ENCODE measurements around the gene PLAC8L1. TPM values are rescaled to one million over a fixed set of nuclear protein-coding genes. Genes with fewer than 3 reads are reported as not detected.

The PLAC8L1 gene
- total and polyA plus RNA-seq, 4 donors = 0.39 to 2.4 (median 2.1) TPM; not detected in 1

- H3K36me3 ChIP-seq (ENCODE audit: control insufficient read depth, insufficient read depth, low read length) = no peaks in the 10 kb centered on the region
- no peaks in the 10 kb centered on the region for H3K4me1 ChIP-seq (ENCODE audit: control insufficient read depth, insufficient read depth, low read length)
- no peak overlapping the region for H3K27ac ChIP-seq (ENCODE audit: low read depth, low read length)
- no peak for DNase-seq (ENCODE audit: low read depth in 4 of 6, low spot score in 6 of 6)
- no peaks in the 10 kb centered on the region for H3K9me3 ChIP-seq (ENCODE audit: control insufficient read depth, insufficient read depth, low read length)
- no peak overlapping the region for H3K4me3 ChIP-seq (ENCODE audit: low read depth, low read length)
- WGBS (ENCODE audit: insufficient coverage) = no CpG with 5 or more reads among the region's 3 CpGs
- H3K27me3 ChIP-seq (ENCODE audit: control insufficient read depth, insufficient read depth, low read length) = no peaks in the 10 kb centered on the region
Measured at GRCh38 chr5:146088098-146088497, 17.3 kb downstream of the PLAC8L1 start.

- Histone ChIP-seq H3K27me3 (ENCODE audit: control insufficient read depth, insufficient read depth, low read length) (no peaks in the 10 kb centered on the region), H3K27ac (ENCODE audit: low read depth, low read length) (no peak overlapping the region), H3K9me3 (ENCODE audit: control insufficient read depth, insufficient read depth, low read length) (no peaks in the 10 kb centered on the region), H3K4me1 (ENCODE audit: control insufficient read depth, insufficient read depth, low read length) (no peaks in the 10 kb centered on the region), H3K36me3 (ENCODE audit: control insufficient read depth, insufficient read depth, low read length) (no peaks in the 10 kb centered on the region), H3K4me3 (ENCODE audit: low read depth, low read length) (no peak overlapping the region)
- no peak for DNase-seq (ENCODE audit: low read depth in 4 of 6, low spot score in 6 of 6)
- WGBS (ENCODE audit: insufficient coverage) = 90% methylated on average over 3 of the region's 4 CpGs
Measured at GRCh38 chr5:146084376-146084775, 21.0 kb downstream of the PLAC8L1 start.

- WGBS (ENCODE audit: insufficient coverage) = no CpG with 5 or more reads among the region's 3 CpGs
- Histone ChIP-seq H3K27me3 (ENCODE audit: control insufficient read depth, insufficient read depth, low read length) (no peaks in the 10 kb centered on the region), H3K27ac (ENCODE audit: low read depth, low read length) (no peak overlapping the region)
Measured at GRCh38 chr5:146082798-146083197, 22.6 kb downstream of the PLAC8L1 start.

GRCh38 chr5:146081556-146081955 is 23.8 kb downstream of the PLAC8L1 start:
- 71% methylated on average over 4 of the region's 6 CpGs for WGBS (ENCODE audit: insufficient coverage)
- DNase-seq (ENCODE audit: low read depth in 4 of 6, low spot score in 6 of 6) = peak in 2 of 6 donors; percentile 49 to 66
- Histone ChIP-seq H3K27me3 (ENCODE audit: control insufficient read depth, insufficient read depth, low read length) (no peaks in the 10 kb centered on the region), H3K27ac (ENCODE audit: low read depth, low read length) (no peak overlapping the region), H3K4me3 (ENCODE audit: low read depth, low read length) (no peak overlapping the region), H3K36me3 (ENCODE audit: control insufficient read depth, insufficient read depth, low read length) (no peaks in the 10 kb centered on the region), H3K9me3 (ENCODE audit: control insufficient read depth, insufficient read depth, low read length) (no peaks in the 10 kb centered on the region), H3K4me1 (ENCODE audit: control insufficient read depth, insufficient read depth, low read length) (no peaks in the 10 kb centered on the region)

More at GRCh38 chr5:146082798-146083197, 22.6 kb downstream of the PLAC8L1 start:
- no peaks in the 10 kb centered on the region for H3K4me1 ChIP-seq (ENCODE audit: control insufficient read depth, insufficient read depth, low read length)
- H3K4me3 ChIP-seq (ENCODE audit: low read depth, low read length) = no peak overlapping the region
- no peaks in the 10 kb centered on the region for H3K36me3 ChIP-seq (ENCODE audit: control insufficient read depth, insufficient read depth, low read length)
- DNase-seq (ENCODE audit: low read depth in 4 of 6, low spot score in 6 of 6) = no peak
- H3K9me3 ChIP-seq (ENCODE audit: control insufficient read depth, insufficient read depth, low read length) = no peaks in the 10 kb centered on the region

- no peaks in the 10 kb centered on the region for H3K4me1 ChIP-seq (ENCODE audit: control insufficient read depth, insufficient read depth, low read length)
- WGBS (ENCODE audit: insufficient coverage) = 69% methylated on average over 2 of the region's 7 CpGs
- H3K9me3 ChIP-seq (ENCODE audit: control insufficient read depth, insufficient read depth, low read length) = no peaks in the 10 kb centered on the region
- DNase-seq (ENCODE audit: low read depth in 4 of 6, low spot score in 6 of 6) = no peak
- no peaks in the 10 kb centered on the region for H3K36me3 ChIP-seq (ENCODE audit: control insufficient read depth, insufficient read depth, low read length)
- no peak overlapping the region for H3K27ac ChIP-seq (ENCODE audit: low read depth, low read length)
- no peak overlapping the region for H3K4me3 ChIP-seq (ENCODE audit: low read depth, low read length)
- no peaks in the 10 kb centered on the region for H3K27me3 ChIP-seq (ENCODE audit: control insufficient read depth, insufficient read depth, low read length)
Measured at GRCh38 chr5:146079695-146080373, 25.5 kb downstream of the PLAC8L1 start.

GRCh38 chr5:146078566-146078965 is 26.8 kb downstream of the PLAC8L1 start:
- H3K4me3 ChIP-seq (ENCODE audit: low read depth, low read length) = no peak overlapping the region
- H3K4me1 ChIP-seq (ENCODE audit: control insufficient read depth, insufficient read depth, low read length) = no peaks in the 10 kb centered on the region
- H3K36me3 ChIP-seq (ENCODE audit: control insufficient read depth, insufficient read depth, low read length) = no peaks in the 10 kb centered on the region
- 71% methylated on average over 1 of the region's 2 CpGs for WGBS (ENCODE audit: insufficient coverage)
- H3K9me3 ChIP-seq (ENCODE audit: control insufficient read depth, insufficient read depth, low read length) = no peaks in the 10 kb centered on the region
- H3K27ac ChIP-seq (ENCODE audit: low read depth, low read length) = no peak overlapping the region
- DNase-seq (ENCODE audit: low read depth in 4 of 6, low spot score in 6 of 6) = no peak
- no peaks in the 10 kb centered on the region for H3K27me3 ChIP-seq (ENCODE audit: control insufficient read depth, insufficient read depth, low read length)

- Histone ChIP-seq H3K4me3 (ENCODE audit: low read depth, low read length) (no peak overlapping the region), H3K4me1 (ENCODE audit: control insufficient read depth, insufficient read depth, low read length) (no peaks in the 10 kb centered on the region), H3K9me3 (ENCODE audit: control insufficient read depth, insufficient read depth, low read length) (no peaks in the 10 kb centered on the region), H3K27ac (ENCODE audit: low read depth, low read length) (no peak overlapping the region), H3K27me3 (ENCODE audit: control insufficient read depth, insufficient read depth, low read length) (no peaks in the 10 kb centered on the region), H3K36me3 (ENCODE audit: control insufficient read depth, insufficient read depth, low read length) (no peaks in the 10 kb centered on the region)
- WGBS (ENCODE audit: insufficient coverage) = 43% methylated on average over 4 of the region's 4 CpGs
- peak in 2 of 6 donors; percentile 69 to 88 for DNase-seq (ENCODE audit: low read depth in 4 of 6, low spot score in 6 of 6)
Measured at GRCh38 chr5:146076455-146076854, 28.9 kb downstream of the PLAC8L1 start.

GRCh38 chr5:146076028-146076427 is 29.3 kb downstream of the PLAC8L1 start:
- 19% methylated on average over 3 of the region's 4 CpGs for WGBS (ENCODE audit: insufficient coverage)
- DNase-seq (ENCODE audit: low read depth in 4 of 6, low spot score in 6 of 6) = peak in 1 of 6 donors; percentile 45

GRCh38 chr5:146073239-146073900 is 32.0 kb downstream of the PLAC8L1 start:
- peak in 2 of 6 donors; percentile 20 to 84 for DNase-seq (ENCODE audit: low read depth in 4 of 6, low spot score in 6 of 6)
- Histone ChIP-seq H3K4me1 (ENCODE audit: control insufficient read depth, insufficient read depth, low read length) (no peaks in the 10 kb centered on the region), H3K27me3 (ENCODE audit: control insufficient read depth, insufficient read depth, low read length) (no peaks in the 10 kb centered on the region), H3K27ac (ENCODE audit: low read depth, low read length) (no peak overlapping the region), H3K4me3 (ENCODE audit: low read depth, low read length) (no peak overlapping the region), H3K36me3 (ENCODE audit: control insufficient read depth, insufficient read depth, low read length) (no peaks in the 10 kb centered on the region), H3K9me3 (ENCODE audit: control insufficient read depth, insufficient read depth, low read length) (no peaks in the 10 kb centered on the region)
- 24% methylated on average over 7 of the region's 9 CpGs for whole genome bisulfite sequencing (ENCODE audit: insufficient coverage)

More at GRCh38 chr5:146076028-146076427, 29.3 kb downstream of the PLAC8L1 start:
- H3K36me3 ChIP-seq (ENCODE audit: control insufficient read depth, insufficient read depth, low read length) = no peaks in the 10 kb centered on the region
- H3K4me3 ChIP-seq (ENCODE audit: low read depth, low read length) = no peak overlapping the region
- H3K9me3 ChIP-seq (ENCODE audit: control insufficient read depth, insufficient read depth, low read length) = no peaks in the 10 kb centered on the region
- H3K27me3 ChIP-seq (ENCODE audit: control insufficient read depth, insufficient read depth, low read length) = no peaks in the 10 kb centered on the region
- no peaks in the 10 kb centered on the region for H3K4me1 ChIP-seq (ENCODE audit: control insufficient read depth, insufficient read depth, low read length)
- H3K27ac ChIP-seq (ENCODE audit: low read depth, low read length) = no peak overlapping the region

- WGBS (ENCODE audit: insufficient coverage) = no CpG with 5 or more reads among the region's 2 CpGs
- Histone ChIP-seq H3K27me3 (ENCODE audit: control insufficient read depth, insufficient read depth, low read length) (no peaks in the 10 kb centered on the region), H3K4me3 (ENCODE audit: low read depth, low read length) (no peak overlapping the region), H3K9me3 (ENCODE audit: control insufficient read depth, insufficient read depth, low read length) (no peaks in the 10 kb centered on the region), H3K36me3 (ENCODE audit: control insufficient read depth, insufficient read depth, low read length) (no peaks in the 10 kb centered on the region), H3K27ac (ENCODE audit: low read depth, low read length) (no peak overlapping the region), H3K4me1 (ENCODE audit: control insufficient read depth, insufficient read depth, low read length) (peaks cover 5% of the 10 kb centered on the region)
- DNase-seq (ENCODE audit: low read depth in 4 of 6, low spot score in 6 of 6) = no peak
Measured at GRCh38 chr5:146072595-146072994, 32.8 kb downstream of the PLAC8L1 start.
